ENCODE data around the gene PARD3B. TPM values are rescaled to one million over a fixed set of nuclear protein-coding genes. Genes with fewer than 3 reads are reported as not detected.

PARD3B gene
- total RNA-seq, 1 experiment from 2014 or later: 2.0 TPM

GRCh38 chr2:204781941-204782340 lies 236.7 kb downstream of the PARD3B start:
- no peaks in the 10 kb centered on the region for H3K9me3 ChIP-seq (ENCODE audit: control insufficient read depth in 1 of 2, insufficient read depth in 1 of 2, low read depth in 1 of 2, low read length in 2 of 2)
- H3K4me2 ChIP-seq (ENCODE audit: low read length): no peak overlapping the region
- ChIA-PET RAD21 (ENCODE audit: low non-redundant PET in 1 of 2, low total read pairs in 2 of 2, uncharacterized antibody in 2 of 2, unreplicated experiment in 2 of 2) (no interaction called here), CTCF (no interaction called here), POLR2A (no interaction called here)
- no peaks in the 10 kb centered on the region for H3K36me3 ChIP-seq (ENCODE audit: control insufficient read depth in 1 of 2, insufficient read depth in 2 of 2, low read length in 2 of 2)
- no peaks in the 10 kb centered on the region for H3K9me2 ChIP-seq (ENCODE audit: insufficient read depth)
- DNase-seq (ENCODE audit: low read depth, low spot score) (no peak), ATAC-seq (no peak)
- H3K9ac ChIP-seq (ENCODE audit: low read length): no peak overlapping the region
- H3K27me3 ChIP-seq (ENCODE audit: insufficient read depth, low read length): no peaks in the 10 kb centered on the region
- TF ChIP-seq EGR1 (IDR thresholded peaks at IDR 0.05; ENCODE audit: low read depth) (no peak), SRF (IDR thresholded peaks at IDR 0.05; ENCODE audit: low read depth) (no peak), MAX (IDR thresholded peaks at IDR 0.05) (no peak), EZH2phosphoT487 (IDR thresholded peaks at IDR 0.05; ENCODE audit: borderline replicate concordance) (no peak), CTCF (IDR thresholded peaks at IDR 0.05 in 2 of 3, conservative IDR thresholded peaks at IDR 0.05 in 1 of 3; ENCODE audit: borderline replicate concordance in 1 of 3, insufficient read depth in 1 of 3, low read depth in 2 of 3, low read length in 2 of 3) (no peak), TCF7L2 (IDR thresholded peaks at IDR 0.05; ENCODE audit: borderline replicate concordance, extremely low read depth, insufficient read depth, insufficient read length) (no peak), ATF3 (IDR thresholded peaks at IDR 0.05) (no peak), ZBTB33 (IDR thresholded peaks at IDR 0.05; ENCODE audit: extremely low read depth, insufficient replicate concordance, low read length) (no peak), RAD21 (IDR thresholded peaks at IDR 0.05; ENCODE audit: low read depth) (no peak), CEBPB (IDR thresholded peaks at IDR 0.05; ENCODE audit: low read depth) (no peak), ELF1 (IDR thresholded peaks at IDR 0.05; ENCODE audit: borderline replicate concordance, low read depth) (no peak), ZFX (IDR thresholded peaks at IDR 0.05) (no peak), CBX3 (IDR thresholded peaks at IDR 0.05; ENCODE audit: low read depth) (no peak), REST (IDR thresholded peaks at IDR 0.05; ENCODE audit: low read depth) (no peak), SIN3A (IDR thresholded peaks at IDR 0.05; ENCODE audit: low read depth) (no peak), JUND (IDR thresholded peaks at IDR 0.05) (no peak), SP1 (IDR thresholded peaks at IDR 0.05; ENCODE audit: low read depth) (no peak), FOSL1 (IDR thresholded peaks at IDR 0.05; ENCODE audit: low read depth) (no peak), POLR2AphosphoS5 (IDR thresholded peaks at IDR 0.05; ENCODE audit: low read depth, low read length) (no peak), YY1 (IDR thresholded peaks at IDR 0.05; ENCODE audit: extremely low read depth, insufficient replicate concordance, low read depth, low read length) (no peak)
- intact Hi-C loops (cut with micrococcal nuclease): no loop called here
- no peaks in the 10 kb centered on the region for H4K20me1 ChIP-seq (ENCODE audit: insufficient read depth)
- no peaks in the 10 kb centered on the region for H3K4me1 ChIP-seq (ENCODE audit: control insufficient read depth in 1 of 2, insufficient read depth in 2 of 2, low read length in 2 of 2)
- no TSS peak for BruUV-seq (replicated peaks)
- no peaks in the 10 kb centered on the region for H3K79me2 ChIP-seq (ENCODE audit: insufficient read depth, low read length)
- no peak overlapping the region for H3K4me3 ChIP-seq (replicated peaks in 1 of 2; ENCODE audit: low read depth in 1 of 2, low read length in 2 of 2)
- H3K27ac ChIP-seq (ENCODE audit: low read depth, low read length): no peak overlapping the region
- H2AFZ ChIP-seq (ENCODE audit: low read depth, low read length, poor library complexity, severe bottlenecking): no peak overlapping the region
